Psoas muscle (tissue), 8 donors: ENCODE results near the gene LGSN. TPM values are rescaled to one million over a fixed set of nuclear protein-coding genes. Genes with fewer than 3 reads are reported as not detected.

ENCODE experiments used
- ATAC-seq, 4 donors: fragments of 200-7000 bp; cut with Tn5 transposase; one replicate each; pipeline ENCODE4 v1.9.1; 2020; ENCODE audit warnings: moderate library complexity in 3 of 4, mild to moderate bottlenecking in 2 of 4
- DNase-seq, 2 donors: peaks; one replicate each; pipeline ENCODE4 v3.0.0-alpha.2; 2020
- H3K27ac ChIP-seq: fragments of 200-600 bp; one replicate; pipeline ENCODE4 v1.8.0; 2022
- H3K27me3 ChIP-seq, 3 donors: fragments of 200-600 bp in 1 of 3; one replicate each; pipeline versions ENCODE4 v1.6.1 to v1.8.0; 2013 to 2022; ENCODE audit warnings: low read length in 2 of 3, mild to moderate bottlenecking in 2 of 3, moderate library complexity in 1 of 3; ENCODE audit not compliant: insufficient read depth in 3 of 3
- H3K36me3 ChIP-seq, 2 donors: fragments of 200-600 bp in 1 of 2; one replicate each; pipeline versions ENCODE4 v1.6.1 to v1.8.0; 2013 to 2022; ENCODE audit warnings: low read depth in 1 of 2, mild to moderate bottlenecking in 1 of 2, moderate library complexity in 1 of 2; ENCODE audit not compliant: insufficient read depth in 1 of 2
- H3K4me1 ChIP-seq: fragments of 200-600 bp; one replicate; pipeline ENCODE4 v1.8.0; 2022
- H3K4me3 ChIP-seq: fragments of 200-600 bp; one replicate; pipeline ENCODE4 v1.8.0; 2022; ENCODE audit warnings: mild to moderate bottlenecking
- H3K9me3 ChIP-seq: fragments of 200-600 bp; one replicate; pipeline ENCODE4 v1.8.0; 2022
- WGBS, 3 donors: extraction: QIAGEN DNeasy Blood & Tissue Kit; methylation state at CpG; one replicate each; pipeline versions ENCODE4 v1.1.6 to v1.1.7; 2013; 5-methylcytosine and 5-hydroxymethylcytosine counted together
- intact Hi-C, 2 donors: fragments of 100-400 bp; cut with DNase I; formaldehyde crosslinking; loops; one replicate each; pipeline versions ENCODE4 v1.11.0 to v1.14.2; 2022
- polyA plus RNA-seq, 3 donors: library from polyadenylated mRNA; stranded (reverse); fragments of 200-250 nt; gene quantifications; one replicate each; pipeline ENCODE4 v1.2.3, GENCODE V29; 2013
- total RNA-seq, 4 donors: library from RNA; stranded (reverse); fragmentation: NEBNext Ultra II Directional in 2 of 4; extraction: Animal tissue kit (Norgen Biotek cat#: 25700) in 2 of 4; gene quantifications; one replicate each; pipeline versions ENCODE4 v1.2.1 to v1.2.4, GENCODE V29; 2021 to 2023
- TF ChIP-seq, protein P1 (sequence below): fragments of 200-600 bp; IDR thresholded peaks from one replicate; pipeline ENCODE4 v1.8.0; 2022; ENCODE audit warnings: antibody characterized with exemption
- donor health status: healthy with polysubstance abuse.
- donor health status: DM: no; HTN: no; CAD: no; lungs with moderate emphysema.
- donor health status: Bipolar disorder and iron deficiency.
- donor health status: healthy.
- donor health status: DM: yes; HTN: yes; CAD: no.
- donor health status: DM: no; HTN: no; CAD: no.
- donor health status: DM: no; HTN: no; CAD: no.
- donor health status: DM: yes; HTN: yes; CAD: no.

LGSN gene
- total and polyA plus RNA-seq, 7 donors = 0.01 TPM; not detected in 6

DNA sequence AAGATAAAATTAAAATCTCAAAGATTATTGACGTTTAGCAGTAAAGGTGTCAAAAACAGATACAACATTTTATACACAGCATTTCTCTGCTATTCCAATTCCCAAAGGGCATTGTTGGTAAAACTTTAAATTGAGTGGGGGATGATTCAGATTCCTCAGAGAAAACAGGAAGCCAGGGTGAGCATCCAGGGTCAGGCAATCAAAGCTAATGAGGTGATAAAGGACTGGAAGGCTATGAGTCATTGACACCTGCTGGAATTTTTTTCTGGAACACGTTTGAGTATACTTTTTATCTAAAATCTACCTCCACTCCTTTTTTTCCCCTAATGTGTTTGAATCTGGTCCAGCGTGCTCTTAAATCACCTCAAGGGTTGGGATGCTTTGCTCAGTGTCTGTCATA lies 56.3 kb downstream of the LGSN start:
- Histone ChIP-seq H3K4me1 (no peaks in the 10 kb centered on the region), H3K4me3 (no peak overlapping the region), H3K36me3 (no peaks in the 10 kb centered on the region), H3K27ac (no peak overlapping the region), H3K9me3 (no peaks in the 10 kb centered on the region), H3K27me3 (no peaks in the 10 kb centered on the region)
- ATAC-seq = no peak
- WGBS, 3 donors = 39 to 46% (median 42%) methylated on average over 3 of the region's 3 CpGs
- intact Hi-C loops = no loop called here
- DNase-seq = no peak
- TF ChIP-seq, protein P1, sequence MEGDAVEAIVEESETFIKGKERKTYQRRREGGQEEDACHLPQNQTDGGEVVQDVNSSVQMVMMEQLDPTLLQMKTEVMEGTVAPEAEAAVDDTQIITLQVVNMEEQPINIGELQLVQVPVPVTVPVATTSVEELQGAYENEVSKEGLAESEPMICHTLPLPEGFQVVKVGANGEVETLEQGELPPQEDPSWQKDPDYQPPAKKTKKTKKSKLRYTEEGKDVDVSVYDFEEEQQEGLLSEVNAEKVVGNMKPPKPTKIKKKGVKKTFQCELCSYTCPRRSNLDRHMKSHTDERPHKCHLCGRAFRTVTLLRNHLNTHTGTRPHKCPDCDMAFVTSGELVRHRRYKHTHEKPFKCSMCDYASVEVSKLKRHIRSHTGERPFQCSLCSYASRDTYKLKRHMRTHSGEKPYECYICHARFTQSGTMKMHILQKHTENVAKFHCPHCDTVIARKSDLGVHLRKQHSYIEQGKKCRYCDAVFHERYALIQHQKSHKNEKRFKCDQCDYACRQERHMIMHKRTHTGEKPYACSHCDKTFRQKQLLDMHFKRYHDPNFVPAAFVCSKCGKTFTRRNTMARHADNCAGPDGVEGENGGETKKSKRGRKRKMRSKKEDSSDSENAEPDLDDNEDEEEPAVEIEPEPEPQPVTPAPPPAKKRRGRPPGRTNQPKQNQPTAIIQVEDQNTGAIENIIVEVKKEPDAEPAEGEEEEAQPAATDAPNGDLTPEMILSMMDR = no peak

DNA sequence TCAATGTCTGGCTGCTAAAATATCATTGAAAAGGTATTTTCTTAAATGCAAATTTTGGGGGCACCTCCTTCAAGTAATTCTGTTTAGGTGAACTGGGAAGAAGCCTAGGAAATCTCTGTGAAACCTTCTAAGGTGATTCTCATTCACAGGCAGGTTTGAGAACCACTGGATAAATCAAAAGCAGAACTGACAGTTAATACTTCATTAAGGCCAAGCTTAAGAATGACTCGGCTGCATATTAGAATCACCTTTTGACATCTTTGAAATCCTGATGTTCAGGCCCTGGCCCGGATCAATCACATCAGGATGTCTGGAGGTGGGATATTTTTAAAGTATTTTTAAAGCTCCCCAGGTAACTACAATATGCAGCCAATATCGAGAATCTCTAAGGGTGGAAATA lies 58.0 kb downstream of the LGSN start:
- Histone ChIP-seq H3K27me3 (no peaks in the 10 kb centered on the region), H3K27ac (no peak overlapping the region), H3K4me1 (no peaks in the 10 kb centered on the region), H3K4me3 (no peak overlapping the region), H3K36me3 (no peaks in the 10 kb centered on the region), H3K9me3 (no peaks in the 10 kb centered on the region)
- TF ChIP-seq, protein P1 = no peak
- no peak for DNase-seq
- ATAC-seq = no peak
- 61 to 74% (median 70%) methylated on average over 3 of the region's 3 CpGs for WGBS, 3 donors
- intact Hi-C loops = no loop called here

DNA sequence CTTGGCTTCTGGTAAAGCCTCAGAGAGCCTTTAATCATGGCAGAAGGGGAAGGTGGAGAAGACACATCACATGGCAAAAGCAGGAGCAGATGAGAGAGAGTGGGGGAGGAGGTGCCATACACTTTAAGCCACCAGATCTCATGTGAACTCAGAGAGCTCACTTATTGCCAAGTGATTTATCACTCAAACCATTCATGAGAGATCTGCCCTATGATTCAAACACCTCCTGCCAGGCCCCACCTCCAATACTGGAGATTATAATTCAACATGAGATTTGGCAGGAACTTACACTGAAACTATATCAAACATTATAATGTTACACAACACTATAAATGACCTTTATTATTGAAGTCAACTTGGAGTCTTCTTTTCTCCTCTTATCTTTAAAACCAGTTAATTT lies 60.6 kb downstream of the LGSN start:
- TF ChIP-seq, protein P1 = no peak
- Histone ChIP-seq H3K27me3 (no peaks in the 10 kb centered on the region), H3K4me1 (no peaks in the 10 kb centered on the region), H3K4me3 (no peak overlapping the region), H3K9me3 (no peaks in the 10 kb centered on the region), H3K27ac (no peak overlapping the region), H3K36me3 (no peaks in the 10 kb centered on the region)
- no peak for DNase-seq
- no peak for ATAC-seq
- intact Hi-C loops = no loop called here

DNA sequence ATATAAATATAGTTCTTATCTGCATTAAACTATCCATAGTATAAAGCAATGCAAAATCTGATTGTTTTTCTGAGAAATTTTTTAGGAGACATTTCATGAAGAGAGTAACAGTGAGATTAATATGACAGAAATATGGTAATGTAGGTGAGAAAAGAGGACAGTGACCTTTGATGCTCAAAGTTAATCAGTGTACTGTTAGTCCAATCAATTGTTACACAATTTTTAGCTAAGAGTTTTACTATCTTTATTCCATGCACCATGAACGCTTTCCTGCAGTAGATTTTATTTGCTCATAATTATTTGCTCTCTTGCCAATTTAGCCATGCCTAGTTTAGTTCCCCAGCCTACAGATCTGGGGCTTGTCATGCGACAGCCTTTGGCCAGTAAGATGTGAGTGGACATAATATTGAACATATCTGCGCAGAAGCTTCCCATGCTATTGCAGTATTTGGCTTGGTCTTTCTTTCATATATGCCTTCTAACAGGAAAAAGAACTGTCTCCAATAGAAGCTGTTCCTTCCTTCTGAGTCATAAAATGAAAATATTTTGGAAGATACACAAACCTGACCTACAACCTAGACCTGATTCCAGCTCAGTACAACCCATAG lies 69.8 kb downstream of the LGSN start:
- DNase-seq (no peak), ATAC-seq (no peak)
- no peak overlapping the region for H3K4me3 ChIP-seq
- no peaks in the 10 kb centered on the region for H3K27me3 ChIP-seq
- TF ChIP-seq, protein P1 = no peak
- H3K9me3 ChIP-seq = no peaks in the 10 kb centered on the region
- WGBS, 3 donors = 79 to 89% (median 84%) methylated on average over 3 of the region's 3 CpGs
- H3K36me3 ChIP-seq = no peaks in the 10 kb centered on the region
- intact Hi-C loops = no loop called here
- no peaks in the 10 kb centered on the region for H3K4me1 ChIP-seq
- H3K27ac ChIP-seq = no peak overlapping the region

DNA sequence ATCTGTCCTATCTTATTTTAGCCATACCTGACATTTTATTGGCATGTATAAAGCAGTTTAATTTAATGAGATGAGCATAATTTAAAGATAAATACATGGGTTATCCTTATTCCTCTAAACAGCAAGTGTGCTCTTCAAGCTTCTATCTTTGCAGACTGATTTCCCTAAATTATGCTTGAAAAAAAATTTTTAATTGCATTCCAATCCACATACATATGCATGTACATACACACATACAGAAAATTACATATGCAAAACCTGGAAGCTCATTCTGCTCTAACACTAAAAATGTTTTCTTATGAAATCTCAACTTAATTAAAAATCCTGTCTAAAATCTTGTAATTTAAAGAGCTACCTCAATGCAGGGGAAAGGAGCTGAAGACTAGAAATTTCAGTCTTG lies 73.2 kb downstream of the LGSN start:
- TF ChIP-seq, protein P1 = no peak
- no peaks in the 10 kb centered on the region for H3K36me3 ChIP-seq
- H3K9me3 ChIP-seq = no peaks in the 10 kb centered on the region
- DNase-seq (no peak), ATAC-seq (no peak)
- no peak overlapping the region for H3K4me3 ChIP-seq
- no peak overlapping the region for H3K27ac ChIP-seq
- no peaks in the 10 kb centered on the region for H3K27me3 ChIP-seq
- H3K4me1 ChIP-seq = no peaks in the 10 kb centered on the region
- intact Hi-C loops = no loop called here
